Hepatocyte (in vitro differentiated cells): Measurements from ENCODE around the gene CCDC152. TPM values are rescaled to one million over a fixed set of nuclear protein-coding genes. Genes with fewer than 3 reads are reported as not detected.
A peak's percentile ranks its signal among the peaks of the same experiment; 100 is the strongest.
"Not testable (repeated sequence)": the region's sequence is repeated elsewhere in the genome, so short reads cannot be mapped to it uniquely, and the experiment has no call there.

Experiments
- DNase-seq: peaks from one replicate; pipeline ENCODE4 v3.0.0-alpha.2; 2016; ENCODE audit warnings: low spot score
- H2AFZ ChIP-seq: fragments of 200-600 bp; sonication (generic); 2 replicates; pipeline ENCODE4 v1.6.0; 2016; ENCODE audit warnings: antibody characterized with exemption, mild to moderate bottlenecking
- H3K27ac ChIP-seq: fragments of 200-600 bp; sonication (generic); 2 replicates; pipeline ENCODE4 v1.5.1; 2016; ENCODE audit warnings: mild to moderate bottlenecking
- H3K27me3 ChIP-seq: fragments of 200-600 bp; sonication (generic); 2 replicates; pipeline ENCODE4 v1.6.1; 2016
- H3K36me3 ChIP-seq: fragments of 200-600 bp; sonication (generic); replicated peaks from 2 replicates; pipeline ENCODE4 v1.5.1; 2016; ENCODE audit warnings: low read depth; ENCODE audit not compliant: insufficient read depth
- H3K4me1 ChIP-seq: fragments of 200-600 bp; sonication (generic); 2 replicates; pipeline ENCODE4 v1.5.1; 2016; ENCODE audit warnings: mild to moderate bottlenecking, moderate library complexity; ENCODE audit not compliant: insufficient read depth
- H3K4me2 ChIP-seq: fragments of 200-600 bp; sonication (generic); 2 replicates; pipeline ENCODE4 v1.6.0; 2016
- H3K4me3 ChIP-seq: fragments of 200-600 bp; sonication (generic); 2 replicates; pipeline ENCODE4 v1.5.1; 2016; ENCODE audit warnings: mild to moderate bottlenecking
- H3K79me2 ChIP-seq: fragments of 200-600 bp; sonication (generic); 2 replicates; pipeline ENCODE4 v1.6.0; 2017; ENCODE audit warnings: mild to moderate bottlenecking
- H3K9me2 ChIP-seq: fragments of 200-600 bp; sonication (generic); replicated peaks from 2 replicates; pipeline ENCODE4 v1.6.0; 2017; ENCODE audit warnings: mild to moderate bottlenecking; ENCODE audit not compliant: insufficient read depth
- H3K9me3 ChIP-seq: fragments of 200-600 bp; sonication (generic); 2 replicates; pipeline ENCODE4 v1.5.1; 2016; ENCODE audit warnings: low read depth, mild to moderate bottlenecking
- H4K20me1 ChIP-seq: fragments of 200-600 bp; sonication (generic); 2 replicates; pipeline ENCODE4 v1.6.0; 2016; ENCODE audit warnings: mild to moderate bottlenecking; ENCODE audit not compliant: insufficient read depth, poor library complexity, severe bottlenecking
- CTCF ChIP-seq: fragments of 200-600 bp; sonication (generic); IDR thresholded peaks from 2 replicates; pipeline ENCODE4 v1.5.1; 2016; ENCODE audit warnings: antibody characterized with exemption, mild to moderate bottlenecking; ENCODE audit not compliant: poor library complexity
- EZH2 ChIP-seq: fragments of 200-600 bp; sonication (generic); IDR thresholded peaks from 2 replicates; pipeline ENCODE4 v1.6.1; 2016; ENCODE audit warnings: antibody characterized with exemption, mild to moderate bottlenecking, borderline replicate concordance
- EZH2phosphoT487 ChIP-seq: fragments of 200-600 bp; sonication (generic); IDR thresholded peaks from one replicate; pipeline ENCODE4 v1.6.1; 2018; ENCODE audit warnings: antibody characterized with exemption, mild to moderate bottlenecking, low read depth, moderate library complexity; ENCODE audit not compliant: unreplicated experiment, severe bottlenecking
- WGBS: methylation state at CpG from one replicate; pipeline ENCODE4 v1.1.6; 2016; ENCODE audit warnings: low lambda C conversion rate; ENCODE audit errors: missing lambda C conversion rate; 5-methylcytosine and 5-hydroxymethylcytosine counted together
- polyA plus RNA-seq: library from polyadenylated mRNA; unstranded; fragments of >200 nt; fragmentation: Nextera tagmentation; extraction: Ambion mirVana; gene quantifications from 2 replicates; pipeline ENCODE4 v1.2.1, GENCODE V29; 2016
- total RNA-seq: library from RNA; depleted of rRNA; stranded (reverse); fragments of >200 nt; gene quantifications from 2 replicates; pipeline ENCODE4 v1.2.3, GENCODE V29; 2014

The CCDC152 gene
- total and polyA plus RNA-seq, 2 experiments from 2014 or later = 2.0 to 46.1 TPM

GRCh38 chr5:42811591-42812446 is 55.2 kb downstream of the CCDC152 start, which contains the start of gene SELENOP:
TSS of gene SELENOP (minus strand) at chr5:42811892. CDS start at chr5:42808353, 3,539 bp downstream.
- Histone ChIP-seq H2AFZ (peak within 1 kb of the TSS; percentile 22), H3K4me1 (peaks cover 13% of the 10 kb centered on the region), H3K9me2 (no peaks in the 10 kb centered on the region), H3K27me3 (no peaks in the 10 kb centered on the region), H3K36me3 (no peaks in the 10 kb centered on the region), H3K27ac (peak within 1 kb of the TSS; percentile 72), H3K4me3 (peak within 1 kb of the TSS; percentile 51), H4K20me1 (peaks cover 43% of the 10 kb centered on the region), H3K9me3 (no peaks in the 10 kb centered on the region), H3K4me2 (peak within 1 kb of the TSS; percentile 62), H3K79me2 (peaks cover 47% of the 10 kb centered on the region)
- no peak for TF ChIP-seq EZH2
- peak; percentile 44 for TF ChIP-seq EZH2phosphoT487
- peak; percentile 90 for DNase-seq
- WGBS = 14% methylated on average over 8 of the region's 8 CpGs

GRCh38 chr5:42812620-42813019 is 56.0 kb downstream of the CCDC152 start:
- no peak for DNase-seq
- peaks cover 39% of the 10 kb centered on the region for H3K79me2 ChIP-seq
- no peaks in the 10 kb centered on the region for H3K9me3 ChIP-seq
- peaks cover 36% of the 10 kb centered on the region for H4K20me1 ChIP-seq
- peak overlapping the region; percentile 62 for H3K4me2 ChIP-seq
- 86% methylated on average over 2 of the region's 2 CpGs for whole genome bisulfite sequencing
- H3K9me2 ChIP-seq = no peaks in the 10 kb centered on the region
- H3K27me3 ChIP-seq = no peaks in the 10 kb centered on the region
- peak overlapping the region; percentile 72 for H3K27ac ChIP-seq
- peaks cover 13% of the 10 kb centered on the region for H3K4me1 ChIP-seq
- TF ChIP-seq CTCF (no peak), EZH2 (no peak), EZH2phosphoT487 (no peak)
- H3K36me3 ChIP-seq = no peaks in the 10 kb centered on the region
- peak overlapping the region; percentile 22 for H2AFZ ChIP-seq
- H3K4me3 ChIP-seq = no peak overlapping the region

GRCh38 chr5:42813533-42813932 is 56.9 kb downstream of the CCDC152 start:
- H4K20me1 ChIP-seq = peaks cover 28% of the 10 kb centered on the region
- WGBS = 54% methylated on average over 19 of the region's 19 CpGs
- H3K4me2 ChIP-seq = peak overlapping the region; percentile 32

DNA sequence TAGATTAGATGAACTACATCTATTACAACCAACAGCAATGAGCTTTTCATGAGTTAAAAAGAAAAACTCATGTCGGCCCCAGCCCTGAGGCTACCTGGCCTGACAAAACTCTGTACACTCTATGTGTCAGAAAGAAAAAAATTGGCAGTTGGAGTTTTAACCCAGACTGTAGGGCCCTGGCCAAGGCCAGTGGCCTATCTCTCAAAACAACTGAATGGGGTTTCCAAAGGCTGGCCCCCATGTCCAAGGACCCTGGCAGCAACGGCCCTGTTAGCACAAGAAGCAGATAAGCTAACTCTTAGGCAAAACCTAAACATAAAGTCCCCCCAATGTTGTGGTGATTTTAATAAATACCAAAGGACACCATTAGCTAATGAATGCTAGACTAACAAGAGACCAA is 59.9 kb downstream of the CCDC152 start:
- not testable (repeated sequence) for H3K9me3 ChIP-seq, DNase-seq, H3K4me2 ChIP-seq, H3K36me3 ChIP-seq, H3K79me2 ChIP-seq, H3K27me3 ChIP-seq, H4K20me1 ChIP-seq, H3K4me3 ChIP-seq, H2AFZ ChIP-seq, H3K9me2 ChIP-seq, H3K27ac ChIP-seq
- WGBS = 77% methylated on average over 2 of the region's 2 CpGs
- peaks cover 13% of the 10 kb centered on the region for H3K4me1 ChIP-seq

More at GRCh38 chr5:42813533-42813932, 56.9 kb downstream of the CCDC152 start:
- Histone ChIP-seq H3K36me3 (no peaks in the 10 kb centered on the region), H3K27me3 (no peaks in the 10 kb centered on the region), H3K9me2 (no peaks in the 10 kb centered on the region), H2AFZ (peak overlapping the region; percentile 45), H3K4me3 (no peak overlapping the region), H3K79me2 (peaks cover 30% of the 10 kb centered on the region), H3K27ac (peak overlapping the region; percentile 72), H3K4me1 (peaks cover 13% of the 10 kb centered on the region), H3K9me3 (no peaks in the 10 kb centered on the region)
- no peak for TF ChIP-seq EZH2phosphoT487
- TF ChIP-seq CTCF = no peak
- no peak for DNase-seq
